Neural cell (in vitro differentiated cells): ENCODE results near the gene ADGRL3. TPM values are rescaled to one million over a fixed set of nuclear protein-coding genes. Genes with fewer than 3 reads are reported as not detected.

Experiments
- H2AFZ ChIP-seq: fragments of 200-600, 300-800 bp; sonication (generic), shearing (Covaris generic); 2 replicates; pipeline ENCODE4 v1.6.0; 2014; ENCODE audit warnings: low read depth, mild to moderate bottlenecking, antibody characterized with exemption, low read length, moderate library complexity
- H3F3A ChIP-seq: fragments of 200-600 bp; shearing (Covaris generic); 2 replicates; pipeline ENCODE4 v1.6.1; 2016; ENCODE audit warnings: mild to moderate bottlenecking, moderate library complexity, mixed read lengths, antibody characterized with exemption, low read length; ENCODE audit not compliant: insufficient read depth, poor library complexity, severe bottlenecking
- H3K27ac ChIP-seq: fragments of 200-600, 300-800 bp; sonication (generic), shearing (Covaris generic); 2 replicates; pipeline ENCODE4 v1.5.1; 2014; ENCODE audit warnings: mild to moderate bottlenecking, low read length, moderate library complexity
- H3K27me3 ChIP-seq: fragments of 300-800, 200-600 bp; sonication (generic), shearing (Covaris generic); 2 replicates; pipeline ENCODE4 v1.6.0; 2014; ENCODE audit warnings: mild to moderate bottlenecking, low read depth, low read length, moderate library complexity; ENCODE audit not compliant: insufficient read depth
- H3K36me3 ChIP-seq: fragments of 300-800, 200-600 bp; sonication (generic), shearing (Covaris generic); 2 replicates; pipeline ENCODE4 v1.5.1; 2014; ENCODE audit warnings: mild to moderate bottlenecking, antibody characterized with exemption, low read length, moderate library complexity; ENCODE audit not compliant: insufficient read depth
- H3K4me2 ChIP-seq: fragments of 300-800, 200-600 bp; sonication (generic), shearing (Covaris generic); 2 replicates; pipeline ENCODE4 v1.6.0; 2014; ENCODE audit warnings: mild to moderate bottlenecking, low read length
- H3K4me3 ChIP-seq: fragments of 300-800, 200-600 bp; sonication (generic), shearing (Covaris generic); 2 replicates; pipeline ENCODE4 v1.5.1; 2014; ENCODE audit warnings: mild to moderate bottlenecking, low read length, moderate library complexity
- H3K79me2 ChIP-seq: fragments of 200-600 bp; shearing (Covaris generic); replicated peaks from 2 replicates; pipeline ENCODE4 v1.6.0; 2014; ENCODE audit warnings: mild to moderate bottlenecking, low read length, moderate library complexity; ENCODE audit not compliant: insufficient read depth
- H3K9ac ChIP-seq: fragments of 300-800, 200-600 bp; sonication (generic), shearing (Covaris generic); 2 replicates; pipeline ENCODE4 v1.6.1; 2016; ENCODE audit warnings: mild to moderate bottlenecking, low read length, mixed read lengths
- H3K9me2 ChIP-seq: fragments of 200-600 bp; shearing (Covaris generic); 2 replicates; pipeline ENCODE4 v1.6.1; 2016; ENCODE audit warnings: mild to moderate bottlenecking, low read length, mixed read lengths; ENCODE audit not compliant: insufficient read depth
- H3K9me3 ChIP-seq: fragments of 200-600, 300-800 bp; sonication (generic), shearing (Covaris generic); 2 replicates; pipeline ENCODE4 v1.6.1; 2016; ENCODE audit warnings: mild to moderate bottlenecking, mixed run types, low read length, moderate library complexity, mixed read lengths
- H4K20me1 ChIP-seq: fragments of 200-600 bp; shearing (Covaris generic); 2 replicates; pipeline ENCODE4 v1.6.1; 2016; ENCODE audit warnings: mild to moderate bottlenecking, mixed run types; ENCODE audit not compliant: insufficient read depth
- EP300 ChIP-seq: fragments of 450-650 bp; conservative IDR thresholded peaks from 2 replicates; pipeline ENCODE4 v1.6.1; 2014; ENCODE audit warnings: antibody characterized with exemption, mild to moderate bottlenecking, moderate library complexity; ENCODE audit not compliant: poor library complexity, severe bottlenecking
- EZH2 ChIP-seq: fragments of 200-600, 300-800 bp; shearing (Covaris generic), sonication (generic); IDR thresholded peaks from 2 replicates; pipeline ENCODE4 v1.6.1; 2014; ENCODE audit warnings: antibody characterized with exemption, low read length, borderline replicate concordance, mild to moderate bottlenecking; ENCODE audit not compliant: insufficient read depth, poor library complexity, severe bottlenecking
- MXI1 ChIP-seq: fragments of 450-650 bp; conservative IDR thresholded peaks from 2 replicates; pipeline ENCODE4 v1.6.1; 2014; ENCODE audit warnings: antibody characterized with exemption, mild to moderate bottlenecking; ENCODE audit not compliant: poor library complexity, severe bottlenecking
- POLR2AphosphoS5 ChIP-seq: IDR thresholded peaks from 2 replicates; pipeline ENCODE4 v1.6.1; 2012
- RAD21 ChIP-seq: fragments of 450-650 bp; conservative IDR thresholded peaks from 2 replicates; pipeline ENCODE4 v1.6.1; 2014; ENCODE audit warnings: antibody characterized with exemption, mild to moderate bottlenecking, moderate library complexity
- REST ChIP-seq: IDR thresholded peaks from 2 replicates; pipeline ENCODE4 v1.6.1; 2012; ENCODE audit warnings: borderline replicate concordance
- SMC3 ChIP-seq: fragments of 450-650 bp; conservative IDR thresholded peaks from 2 replicates; pipeline ENCODE4 v1.6.1; 2014; ENCODE audit warnings: antibody characterized with exemption, mild to moderate bottlenecking, moderate library complexity; ENCODE audit not compliant: poor library complexity
- TAF1 ChIP-seq: IDR thresholded peaks from 2 replicates; pipeline ENCODE4 v1.6.1; 2012; ENCODE audit warnings: low read depth
- polyA plus RNA-seq: library from polyadenylated mRNA; depleted of rRNA; stranded (reverse); fragments of >200 nt; gene quantifications from 2 replicates; pipeline ENCODE4 v1.2.3, GENCODE V29; 2014
- TF ChIP-seq, protein P1 (sequence below): fragments of 450-650 bp; IDR thresholded peaks from 2 replicates; pipeline ENCODE4 v1.5.1; 2014; ENCODE audit warnings: antibody characterized with exemption, mild to moderate bottlenecking, moderate library complexity; ENCODE audit not compliant: poor library complexity, severe bottlenecking

Gene ADGRL3
- polyA plus RNA-seq, 1 donor from 2014 or later, result 99.4 TPM

DNA sequence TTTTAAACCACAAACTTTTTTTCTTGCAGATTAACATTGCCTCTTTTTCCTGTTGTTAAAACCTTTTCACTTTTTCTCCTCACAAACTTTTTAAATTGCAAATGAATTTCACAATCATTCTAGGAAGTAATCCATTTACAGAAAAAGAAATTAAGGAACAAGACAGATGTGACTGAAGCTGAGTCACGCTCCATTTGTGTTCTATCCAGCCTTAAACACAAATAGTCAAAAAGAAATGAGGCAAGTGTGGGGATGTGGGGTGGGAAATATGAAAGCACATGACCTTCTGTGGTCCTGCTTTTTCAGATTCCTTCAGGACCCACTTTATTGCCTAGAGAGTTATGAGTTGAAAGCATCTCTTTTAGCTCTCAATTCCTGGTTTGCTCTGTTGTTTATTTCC, 197.0 kb downstream of the ADGRL3 start:
- TF ChIP-seq POLR2AphosphoS5 (no peak), MXI1 (no peak), RAD21 (no peak), TAF1 (no peak), EZH2 (no peak), REST (no peak), EP300 (no peak), SMC3 (no peak)
- TF ChIP-seq, protein P1, sequence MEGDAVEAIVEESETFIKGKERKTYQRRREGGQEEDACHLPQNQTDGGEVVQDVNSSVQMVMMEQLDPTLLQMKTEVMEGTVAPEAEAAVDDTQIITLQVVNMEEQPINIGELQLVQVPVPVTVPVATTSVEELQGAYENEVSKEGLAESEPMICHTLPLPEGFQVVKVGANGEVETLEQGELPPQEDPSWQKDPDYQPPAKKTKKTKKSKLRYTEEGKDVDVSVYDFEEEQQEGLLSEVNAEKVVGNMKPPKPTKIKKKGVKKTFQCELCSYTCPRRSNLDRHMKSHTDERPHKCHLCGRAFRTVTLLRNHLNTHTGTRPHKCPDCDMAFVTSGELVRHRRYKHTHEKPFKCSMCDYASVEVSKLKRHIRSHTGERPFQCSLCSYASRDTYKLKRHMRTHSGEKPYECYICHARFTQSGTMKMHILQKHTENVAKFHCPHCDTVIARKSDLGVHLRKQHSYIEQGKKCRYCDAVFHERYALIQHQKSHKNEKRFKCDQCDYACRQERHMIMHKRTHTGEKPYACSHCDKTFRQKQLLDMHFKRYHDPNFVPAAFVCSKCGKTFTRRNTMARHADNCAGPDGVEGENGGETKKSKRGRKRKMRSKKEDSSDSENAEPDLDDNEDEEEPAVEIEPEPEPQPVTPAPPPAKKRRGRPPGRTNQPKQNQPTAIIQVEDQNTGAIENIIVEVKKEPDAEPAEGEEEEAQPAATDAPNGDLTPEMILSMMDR, result no peak
- H3K9ac ChIP-seq, result no peak overlapping the region
- H3F3A ChIP-seq, result peaks cover 3% of the 10 kb centered on the region
- no peak overlapping the region for H3K4me3 ChIP-seq
- H3K27me3 ChIP-seq, result no peaks in the 10 kb centered on the region
- H3K9me3 ChIP-seq, result no peaks in the 10 kb centered on the region
- no peak overlapping the region for H3K27ac ChIP-seq
- H2AFZ ChIP-seq, result no peak overlapping the region
- H3K4me2 ChIP-seq, result no peak overlapping the region
- peaks cover 11% of the 10 kb centered on the region for H3K79me2 ChIP-seq
- no peaks in the 10 kb centered on the region for H4K20me1 ChIP-seq
- no peaks in the 10 kb centered on the region for H3K36me3 ChIP-seq
- H3K9me2 ChIP-seq, result no peaks in the 10 kb centered on the region

GRCh38 chr4:61400439-61401038, 200.4 kb downstream of the ADGRL3 start:
- H3K79me2 ChIP-seq, result peaks cover 17% of the 10 kb centered on the region
- no peaks in the 10 kb centered on the region for H4K20me1 ChIP-seq
- H3K4me2 ChIP-seq, result no peak overlapping the region
- H3K27me3 ChIP-seq, result no peaks in the 10 kb centered on the region
- no peak overlapping the region for H3K9ac ChIP-seq
- no peaks in the 10 kb centered on the region for H3K9me3 ChIP-seq
- H2AFZ ChIP-seq, result no peak overlapping the region
- TF ChIP-seq SMC3, result no peak
- no peak for TF ChIP-seq EZH2
- TF ChIP-seq RAD21, result no peak
- no peak for TF ChIP-seq EP300
- no peak for TF ChIP-seq POLR2AphosphoS5
- no peak for TF ChIP-seq TAF1
- H3K4me3 ChIP-seq, result no peak overlapping the region
- H3K9me2 ChIP-seq, result no peaks in the 10 kb centered on the region
- no peaks in the 10 kb centered on the region for H3F3A ChIP-seq
- no peak overlapping the region for H3K27ac ChIP-seq
- H3K36me3 ChIP-seq, result no peaks in the 10 kb centered on the region
